GM19324 (cell line): ENCODE data around the gene MYBL2.
"Not testable (repeated sequence)": the region's sequence is repeated elsewhere in the genome, so short reads cannot be mapped to it uniquely, and the experiment has no call there.

Experiments
- ATAC-seq: cut with Tn5 transposase; IDR thresholded peaks from one replicate; pipeline ENCODE4 v1.9.1; 2021; ENCODE audit warnings: mild to moderate bottlenecking, moderate library complexity; ENCODE audit not compliant: unreplicated experiment, low FRiP score

The MYBL2 gene

DNA sequence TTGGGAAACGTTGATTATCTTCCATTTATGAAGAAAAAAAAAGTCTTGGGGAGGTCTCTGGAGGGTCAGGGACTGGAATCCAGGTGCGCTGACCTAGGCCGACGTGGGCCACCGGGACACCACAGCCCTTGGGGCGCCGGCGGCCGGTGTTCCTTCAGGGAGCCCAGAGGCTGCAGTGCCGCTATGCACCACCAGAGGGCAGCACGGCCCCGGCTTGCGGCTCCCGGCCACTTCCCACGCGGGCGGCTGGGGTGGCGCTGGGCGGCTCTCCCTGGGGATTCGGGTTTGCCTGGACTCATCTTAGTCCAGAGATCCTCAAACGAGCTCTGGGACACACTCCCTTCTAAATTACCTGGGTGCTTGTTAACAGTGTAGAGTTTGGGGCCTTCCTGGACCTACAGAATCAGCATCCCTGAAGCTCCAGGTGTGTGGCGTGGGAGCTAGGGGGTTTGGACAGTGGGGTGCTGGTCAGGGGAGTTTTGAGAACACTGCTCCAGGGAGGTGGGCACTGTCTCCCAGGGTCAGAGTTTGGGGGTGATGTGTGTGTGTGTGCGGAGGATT lies 82.9 kb downstream of the MYBL2 start:
- no peak for ATAC-seq

DNA sequence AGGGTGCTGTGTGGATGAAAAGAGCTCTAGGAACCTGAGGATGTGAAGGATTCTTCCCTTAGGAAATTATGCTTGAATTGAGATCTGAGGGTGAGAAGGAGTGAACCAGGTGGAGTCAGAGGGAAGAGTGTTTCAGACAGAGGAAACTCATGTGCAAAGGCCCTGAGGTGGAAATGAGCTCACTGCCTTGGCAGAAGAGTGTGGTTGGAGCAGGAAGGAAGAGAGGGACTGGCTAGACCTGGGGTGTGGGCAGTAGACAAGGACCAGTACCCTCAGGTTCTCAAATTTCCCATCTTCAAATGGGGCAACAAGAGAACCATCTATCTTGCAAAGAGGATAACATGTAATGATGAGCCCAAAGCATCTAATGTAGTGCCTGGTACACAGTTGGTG lies 83.9 kb downstream of the MYBL2 start:
- no peak for ATAC-seq

DNA sequence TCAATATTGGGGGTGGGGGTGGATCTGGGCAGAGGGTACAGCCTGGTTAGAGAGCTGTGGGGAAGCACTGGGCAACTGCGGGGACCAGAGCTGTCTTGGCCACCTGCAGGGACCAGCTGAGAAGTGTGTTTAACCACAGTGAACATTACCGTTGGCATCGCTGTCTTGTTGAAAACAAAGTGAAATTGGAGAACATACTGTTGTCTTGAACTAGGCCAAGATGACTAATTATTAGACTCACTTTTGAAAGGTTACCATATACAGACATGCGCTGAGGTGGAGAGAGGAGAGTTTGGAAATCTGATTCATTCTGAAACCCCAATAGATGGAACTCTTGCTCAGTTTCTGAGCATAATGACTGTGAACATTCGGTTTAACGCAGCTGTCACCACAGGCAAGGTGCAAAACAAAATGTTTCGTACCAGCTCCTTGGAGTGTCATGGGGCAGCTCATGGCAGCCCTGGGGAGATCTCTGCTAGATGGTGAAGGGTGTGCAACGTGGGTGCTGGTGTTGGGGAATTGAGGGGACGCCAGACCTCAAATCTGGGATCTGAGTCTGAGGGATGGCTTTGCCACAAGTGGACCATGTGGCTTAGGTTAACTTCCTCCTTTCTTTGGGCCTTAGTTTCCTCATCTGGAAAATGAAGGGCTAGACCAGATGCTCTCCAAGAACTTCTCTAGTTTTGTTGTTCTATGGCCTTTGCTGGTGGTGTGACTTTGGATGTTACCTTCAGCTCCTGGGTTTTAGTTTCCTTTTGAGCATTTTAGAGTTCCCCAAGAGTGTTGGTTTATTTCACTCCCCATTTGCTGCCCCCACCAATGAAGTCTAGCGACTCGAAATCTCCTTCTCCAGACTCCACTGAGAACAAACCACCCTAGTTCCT lies 84.5 kb downstream of the MYBL2 start:
- ATAC-seq = peak; percentile 63

DNA sequence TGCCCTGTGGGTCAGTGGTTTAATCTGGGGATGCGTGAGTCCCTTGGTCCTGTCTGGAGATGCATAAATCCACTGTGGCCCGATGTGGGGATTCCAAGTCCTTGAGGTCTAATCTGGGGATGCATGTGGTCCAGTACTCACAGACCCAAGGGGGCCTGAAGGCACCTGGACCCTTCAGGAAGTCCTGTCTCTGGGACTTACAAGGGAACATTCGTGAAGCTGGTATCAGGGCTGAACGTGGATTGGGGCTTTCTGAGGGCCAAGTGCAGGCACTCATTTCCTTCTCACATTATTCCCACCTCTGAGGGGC lies 85.1 kb downstream of the MYBL2 start:
- no peak for ATAC-seq

DNA sequence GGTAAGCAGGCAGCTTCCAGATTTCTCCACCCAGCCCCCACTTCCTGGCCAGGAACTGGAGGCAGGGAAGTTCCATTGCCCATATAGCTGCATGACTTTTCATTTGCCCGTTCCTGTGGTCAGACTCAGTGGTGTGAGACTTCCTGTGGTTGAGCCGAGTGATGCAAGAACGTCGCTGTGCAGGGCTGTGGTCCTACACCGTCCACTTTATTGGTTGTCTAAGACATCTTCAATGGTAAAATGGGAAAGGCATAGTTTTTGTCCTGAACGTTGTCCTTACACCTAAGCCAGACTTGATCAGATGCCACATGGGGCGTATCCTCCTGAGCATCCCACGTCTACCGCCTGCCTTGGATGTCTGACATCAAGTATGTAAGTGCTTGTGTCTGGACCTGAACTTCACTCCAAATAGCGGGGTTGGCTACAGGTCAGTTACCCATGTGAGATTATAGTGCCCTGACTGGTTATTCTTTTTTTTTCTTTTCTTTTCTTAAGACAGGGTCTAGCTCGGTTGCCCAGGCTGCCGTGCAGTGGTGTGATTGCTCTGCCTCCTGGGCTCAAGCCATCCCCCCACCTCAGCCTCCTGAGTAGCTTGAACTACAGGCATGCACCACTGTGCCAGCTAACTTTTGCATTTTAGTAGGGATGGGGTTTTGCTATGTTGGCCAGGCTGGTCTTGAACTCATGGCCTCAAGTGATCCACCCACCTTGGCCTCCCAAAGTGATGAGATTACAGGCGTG lies 85.8 kb downstream of the MYBL2 start:
- ATAC-seq = peak; percentile 47

DNA sequence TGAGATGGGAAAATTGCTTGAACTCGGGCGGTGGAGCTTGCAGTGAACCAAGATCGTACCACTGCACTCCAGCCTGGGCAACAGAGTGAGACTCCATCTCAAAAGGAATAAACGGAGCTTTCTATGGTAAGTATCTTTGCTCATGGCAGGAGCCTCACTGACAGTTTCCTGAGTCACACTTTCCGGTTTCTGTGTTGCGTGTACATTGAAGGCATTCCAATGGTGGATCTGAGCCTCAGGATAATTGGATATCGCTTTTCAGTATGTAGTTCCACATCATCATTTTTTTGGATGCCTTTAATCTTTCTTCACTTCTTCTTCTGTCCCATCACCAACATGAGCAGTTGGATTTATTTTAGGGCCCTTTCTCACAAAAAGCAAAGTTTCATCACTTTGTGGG lies 88.5 kb downstream of the MYBL2 start:
- no peak for ATAC-seq

DNA sequence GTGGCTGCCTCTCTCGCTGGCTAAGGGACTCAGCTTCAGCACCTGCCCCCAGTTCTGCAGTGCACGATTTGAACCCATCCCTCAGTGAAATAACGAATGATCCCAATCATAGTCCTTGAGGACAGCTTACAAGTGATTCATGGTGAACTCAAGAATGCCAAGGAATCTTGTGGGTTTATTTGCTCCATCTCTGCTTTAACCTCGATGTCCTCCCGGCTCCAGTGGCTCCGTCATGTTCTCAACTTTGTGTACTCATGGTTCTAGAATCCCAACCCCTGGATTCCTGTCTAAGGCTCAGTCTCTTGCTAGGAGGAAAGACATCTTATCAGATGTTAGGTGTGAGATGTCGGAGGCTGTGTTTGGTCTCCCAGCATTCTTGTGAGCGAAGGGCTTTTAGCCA lies 88.9 kb downstream of the MYBL2 start:
- ATAC-seq = no peak

DNA sequence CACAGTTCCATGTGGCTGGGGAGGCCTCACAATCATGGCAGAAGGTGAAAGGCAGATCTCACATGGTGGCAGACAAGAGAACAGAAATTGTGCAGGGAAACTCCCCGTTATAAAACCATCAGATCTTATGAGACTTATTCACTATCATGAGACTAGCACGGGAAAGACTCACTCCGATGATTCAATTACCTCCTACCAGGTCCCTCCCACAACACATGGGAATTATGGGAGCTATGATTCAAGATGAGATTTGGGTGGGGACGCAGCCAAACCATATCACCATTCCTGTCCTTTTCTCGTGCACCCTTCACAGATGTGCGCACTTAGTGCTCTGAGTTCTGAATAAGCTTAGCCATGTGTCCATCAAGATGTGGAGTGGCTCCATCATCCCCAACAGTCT lies 91.0 kb downstream of the MYBL2 start:
- not testable (repeated sequence) for ATAC-seq

DNA sequence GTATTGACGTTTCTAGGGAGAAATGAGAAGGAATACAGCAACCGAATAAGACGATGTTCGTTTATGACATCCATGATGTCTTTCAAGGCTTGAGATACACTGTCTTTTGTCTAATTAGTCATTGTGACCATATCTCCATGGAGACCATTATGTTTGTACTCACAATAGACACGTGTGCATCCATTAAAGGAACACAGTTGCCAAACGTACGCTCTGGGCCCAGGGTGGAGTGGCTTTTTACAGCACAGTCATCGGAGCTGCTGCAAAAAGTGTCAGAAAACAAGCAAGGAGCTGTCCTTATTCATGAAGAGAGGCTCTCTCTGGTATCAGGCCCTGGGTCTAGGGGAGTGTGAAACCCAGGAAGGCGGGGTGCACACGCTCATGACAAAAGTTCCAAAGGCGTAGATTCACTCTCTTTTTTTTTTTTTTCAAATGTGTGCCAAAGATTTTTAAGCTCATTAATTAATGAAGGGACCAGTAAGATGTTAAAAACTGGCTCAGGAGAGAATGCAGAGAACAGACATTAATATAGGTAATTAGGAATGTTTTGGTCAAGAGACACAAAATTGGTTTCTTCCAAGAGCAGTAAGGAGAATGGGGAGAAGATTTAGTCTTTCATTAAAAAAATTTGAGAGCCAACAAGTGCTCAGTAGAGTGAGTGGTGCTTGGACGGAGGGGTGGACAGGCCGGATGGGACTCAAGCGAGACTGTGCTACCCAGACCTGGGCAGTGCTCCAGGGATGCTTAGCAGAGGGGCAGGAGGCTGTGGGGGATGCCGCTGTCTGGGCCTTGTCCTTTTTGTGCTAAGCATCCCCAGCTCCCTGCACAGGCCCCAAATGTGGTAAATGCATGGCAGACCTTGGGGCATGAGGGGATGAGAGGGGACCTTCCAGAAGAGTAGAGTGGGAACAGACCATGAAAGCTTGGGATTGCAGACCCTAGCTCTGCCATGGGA lies 94.7 kb downstream of the MYBL2 start:
- no peak for ATAC-seq

DNA sequence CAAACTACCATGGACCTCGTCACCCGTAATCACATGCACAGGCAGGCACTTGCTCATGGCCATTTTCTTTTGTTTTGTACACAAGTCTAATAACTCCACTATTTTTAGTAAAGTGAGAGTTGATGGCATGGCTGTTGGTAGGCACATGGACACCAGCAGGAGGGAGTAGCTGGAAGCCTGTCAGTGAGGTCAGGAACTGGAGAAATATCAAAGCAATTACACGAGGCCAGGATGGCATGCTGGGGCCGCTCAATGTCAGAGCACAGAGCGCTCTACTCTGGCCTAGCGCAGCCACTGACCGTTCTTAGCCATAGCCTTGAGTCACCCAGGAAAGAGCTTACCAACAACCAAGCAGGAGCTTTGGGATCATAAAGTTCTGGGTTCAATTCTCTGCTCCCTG lies 96.0 kb downstream of the MYBL2 start:
- ATAC-seq = no peak

DNA sequence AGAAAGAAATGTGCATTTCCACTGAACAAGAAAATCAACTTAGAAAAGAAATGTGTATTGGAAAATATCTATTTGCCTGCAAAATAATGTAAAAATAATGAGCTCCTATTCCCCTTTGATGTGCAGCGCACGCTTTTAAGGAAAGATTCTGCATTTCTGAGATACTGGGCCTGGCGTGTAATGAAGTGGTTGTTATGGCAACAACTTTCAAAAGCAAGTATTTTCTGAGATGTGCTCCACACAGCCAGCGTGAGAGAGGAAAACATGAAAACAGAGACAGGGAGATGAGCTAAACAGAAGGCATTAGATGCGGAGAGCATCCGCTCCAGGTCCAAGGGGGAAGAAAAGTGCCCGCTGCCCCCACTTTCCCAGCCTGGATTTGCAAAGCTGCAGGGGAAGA lies 99.0 kb downstream of the MYBL2 start:
- no peak for ATAC-seq
